Lower leg skin (tissue), 4 donors: Measurements from ENCODE around the gene NCKAP5. TPM values are rescaled to one million over a fixed set of nuclear protein-coding genes. Genes with fewer than 3 reads are reported as not detected.

Source experiments
- DNase-seq, 2 donors: peaks; one replicate each; pipeline ENCODE4 v3.0.0-alpha.2; 2019; ENCODE audit warnings: low spot score in 2 of 2
- H3K4me3 ChIP-seq: fragments of 200-600 bp; sonication (generic); 2 replicates; pipeline ENCODE4 v1.5.1; 2017; ENCODE audit warnings: mild to moderate bottlenecking, low read depth; ENCODE audit not compliant: poor library complexity, severe bottlenecking
- CTCF ChIP-seq, 3 donors: fragments of 450-650 bp; IDR thresholded peaks; one replicate each; pipeline ENCODE4 v1.5.1; 2016; ENCODE audit warnings: antibody characterized with exemption in 3 of 3, mild to moderate bottlenecking in 3 of 3, moderate library complexity in 2 of 3
- POLR2A ChIP-seq, 2 donors: fragments of 450-650 bp; IDR thresholded peaks; one replicate each; pipeline ENCODE4 v1.6.1; 2016 to 2017; ENCODE audit warnings: antibody characterized with exemption in 2 of 2, mild to moderate bottlenecking in 1 of 2, moderate library complexity in 1 of 2
- WGBS, 2 donors: methylation state at CpG; one replicate each; pipeline ENCODE4 v1.1.5; 2018; 5-methylcytosine and 5-hydroxymethylcytosine counted together
- intact Hi-C: fragments of 100-400 bp; cut with DNase I; formaldehyde crosslinking; loops from one replicate; pipeline ENCODE4 v1.15.0; 2023; ENCODE audit warnings: low total_unique reads
- total RNA-seq, 4 donors: library from RNA; depleted of rRNA; stranded (reverse); fragments of >200 nt; gene quantifications; one replicate each; pipeline ENCODE4 v1.1.0, GENCODE V29; 2016

NCKAP5 gene
- total RNA-seq, 4 donors from 2014 or later: 2.0 to 5.1 (median 3.6) TPM

GRCh38 chr2:133287709-133288108 lies 280.6 kb downstream of the NCKAP5 start:
- no peak for TF ChIP-seq CTCF (IDR thresholded peaks at IDR 0.05)
- TF ChIP-seq POLR2A (IDR thresholded peaks at IDR 0.05): no peak
- no peak for DNase-seq
- intact Hi-C loops: no loop called here
- WGBS, 2 donors: 76% methylated on average over 2 of the region's 2 CpGs
- no peak overlapping the region for H3K4me3 ChIP-seq

GRCh38 chr2:133286326-133286922 lies 281.8 kb downstream of the NCKAP5 start:
- 76 to 81% methylated on average over 1 of the region's 1 CpG for whole genome bisulfite sequencing, 2 donors
- no peak for DNase-seq
- intact Hi-C loops: no loop called here

GRCh38 chr2:133273031-133273430 lies 295.2 kb downstream of the NCKAP5 start:
- TF ChIP-seq POLR2A (IDR thresholded peaks at IDR 0.05) (no peak), CTCF (IDR thresholded peaks at IDR 0.05) (no peak)
- intact Hi-C loops: no loop called here
- DNase-seq: no peak
- H3K4me3 ChIP-seq: no peak overlapping the region
- WGBS, 2 donors: 67 to 74% methylated on average over 3 of the region's 3 CpGs

More at GRCh38 chr2:133286326-133286922, 281.8 kb downstream of the NCKAP5 start:
- H3K4me3 ChIP-seq: no peak overlapping the region
- TF ChIP-seq POLR2A (IDR thresholded peaks at IDR 0.05): no peak
- TF ChIP-seq CTCF (IDR thresholded peaks at IDR 0.05): no peak

- intact Hi-C loops: no loop called here
- no peak for DNase-seq
- WGBS, 2 donors: 74 to 85% methylated on average over 4 of the region's 4 CpGs
- no peak for TF ChIP-seq POLR2A (IDR thresholded peaks at IDR 0.05)
- no peak for TF ChIP-seq CTCF (IDR thresholded peaks at IDR 0.05)
- no peak overlapping the region for H3K4me3 ChIP-seq
Measured at GRCh38 chr2:133271105-133271504, 297.2 kb downstream of the NCKAP5 start.

- no peak for DNase-seq
- intact Hi-C loops: no loop called here
- TF ChIP-seq CTCF (IDR thresholded peaks at IDR 0.05) (no peak), POLR2A (IDR thresholded peaks at IDR 0.05) (no peak)
- whole genome bisulfite sequencing, 2 donors: 93 to 94% methylated on average over 5 of the region's 5 CpGs
- H3K4me3 ChIP-seq: no peak overlapping the region
Measured at GRCh38 chr2:133270550-133270949, 297.7 kb downstream of the NCKAP5 start.
